ENCODE results near the gene PHYH. TPM values are rescaled to one million over a fixed set of nuclear protein-coding genes. Genes with fewer than 3 reads are reported as not detected.

The PHYH gene
- total and polyA plus RNA-seq, 11 donors = 58.1 to 181 (median 147) TPM

DNA sequence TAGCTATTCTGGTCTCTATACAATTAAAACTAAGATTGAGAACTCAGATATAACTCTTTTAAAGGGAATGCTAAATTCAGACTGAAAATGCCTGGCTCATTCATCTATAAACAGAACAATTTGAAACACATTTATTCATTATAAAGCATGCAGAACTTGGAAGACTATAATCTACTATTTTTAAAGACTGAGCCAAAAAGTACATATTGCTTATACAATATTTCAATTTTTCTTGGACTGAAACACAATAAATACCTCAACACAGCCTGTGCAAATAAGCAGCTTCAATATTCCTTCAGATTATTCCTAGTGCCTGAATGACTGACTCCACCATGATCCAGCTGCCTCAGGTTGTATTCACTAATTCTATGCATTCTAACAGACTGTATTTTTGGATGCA lies 15.5 kb upstream of the PHYH start:
- H3K27me3 ChIP-seq = no peaks in the 10 kb centered on the region
- no peak overlapping the region for H3K4me3 ChIP-seq
- DNase-seq (no peak), ATAC-seq (no peak)
- H3K9me3 ChIP-seq = no peaks in the 10 kb centered on the region
- peaks cover 0 to 29% (median 19%) of the 10 kb centered on the region in 9 donors for H3K36me3 ChIP-seq
- no peak overlapping the region for H3K27ac ChIP-seq
- peaks cover 0 to 11% (median 0%) of the 10 kb centered on the region in 12 donors for H3K4me1 ChIP-seq
- intact Hi-C loops (cut with DNase I) = no loop called here
- no peak for TF ChIP-seq POLR2A (IDR thresholded peaks at IDR 0.05)
- TF ChIP-seq, protein P1, sequence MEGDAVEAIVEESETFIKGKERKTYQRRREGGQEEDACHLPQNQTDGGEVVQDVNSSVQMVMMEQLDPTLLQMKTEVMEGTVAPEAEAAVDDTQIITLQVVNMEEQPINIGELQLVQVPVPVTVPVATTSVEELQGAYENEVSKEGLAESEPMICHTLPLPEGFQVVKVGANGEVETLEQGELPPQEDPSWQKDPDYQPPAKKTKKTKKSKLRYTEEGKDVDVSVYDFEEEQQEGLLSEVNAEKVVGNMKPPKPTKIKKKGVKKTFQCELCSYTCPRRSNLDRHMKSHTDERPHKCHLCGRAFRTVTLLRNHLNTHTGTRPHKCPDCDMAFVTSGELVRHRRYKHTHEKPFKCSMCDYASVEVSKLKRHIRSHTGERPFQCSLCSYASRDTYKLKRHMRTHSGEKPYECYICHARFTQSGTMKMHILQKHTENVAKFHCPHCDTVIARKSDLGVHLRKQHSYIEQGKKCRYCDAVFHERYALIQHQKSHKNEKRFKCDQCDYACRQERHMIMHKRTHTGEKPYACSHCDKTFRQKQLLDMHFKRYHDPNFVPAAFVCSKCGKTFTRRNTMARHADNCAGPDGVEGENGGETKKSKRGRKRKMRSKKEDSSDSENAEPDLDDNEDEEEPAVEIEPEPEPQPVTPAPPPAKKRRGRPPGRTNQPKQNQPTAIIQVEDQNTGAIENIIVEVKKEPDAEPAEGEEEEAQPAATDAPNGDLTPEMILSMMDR (IDR thresholded peaks at IDR 0.05) = no peak

DNA sequence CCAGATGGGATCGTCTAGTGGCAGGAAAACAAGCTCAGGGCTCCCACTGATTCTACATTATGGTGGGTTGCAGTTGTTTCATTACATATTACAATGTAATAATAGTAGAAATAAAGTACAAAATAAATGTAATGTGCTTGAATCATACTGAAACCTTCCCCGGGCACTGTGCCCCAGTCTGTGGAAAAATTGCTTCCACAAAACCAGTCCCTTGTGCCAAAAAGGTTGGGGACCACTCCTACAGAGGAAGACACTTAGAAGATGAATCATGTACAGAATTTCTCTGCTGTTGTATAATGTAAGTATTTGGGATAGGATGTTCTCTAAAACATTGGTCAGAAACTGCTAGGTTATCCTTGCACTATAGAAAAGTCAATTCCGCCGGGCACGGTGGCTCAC lies 11.3 kb upstream of the PHYH start:
- DNase-seq (no peak), ATAC-seq (no peak)
- Histone ChIP-seq H3K36me3 (peaks cover 0 to 6% (median 0%) of the 10 kb centered on the region in 9 donors), H3K27me3 (no peaks in the 10 kb centered on the region), H3K27ac (no peak overlapping the region), H3K4me3 (no peak overlapping the region), H3K9me3 (no peaks in the 10 kb centered on the region), H3K4me1 (no peaks in the 10 kb centered on the region)
- intact Hi-C loops (cut with DNase I) = no loop called here
- TF ChIP-seq, protein P1 (IDR thresholded peaks at IDR 0.05) = no peak
- no peak for TF ChIP-seq POLR2A (IDR thresholded peaks at IDR 0.05)
- 85 to 88% (median 87%) methylated on average over 5 of the region's 5 CpGs for WGBS, 4 donors

DNA sequence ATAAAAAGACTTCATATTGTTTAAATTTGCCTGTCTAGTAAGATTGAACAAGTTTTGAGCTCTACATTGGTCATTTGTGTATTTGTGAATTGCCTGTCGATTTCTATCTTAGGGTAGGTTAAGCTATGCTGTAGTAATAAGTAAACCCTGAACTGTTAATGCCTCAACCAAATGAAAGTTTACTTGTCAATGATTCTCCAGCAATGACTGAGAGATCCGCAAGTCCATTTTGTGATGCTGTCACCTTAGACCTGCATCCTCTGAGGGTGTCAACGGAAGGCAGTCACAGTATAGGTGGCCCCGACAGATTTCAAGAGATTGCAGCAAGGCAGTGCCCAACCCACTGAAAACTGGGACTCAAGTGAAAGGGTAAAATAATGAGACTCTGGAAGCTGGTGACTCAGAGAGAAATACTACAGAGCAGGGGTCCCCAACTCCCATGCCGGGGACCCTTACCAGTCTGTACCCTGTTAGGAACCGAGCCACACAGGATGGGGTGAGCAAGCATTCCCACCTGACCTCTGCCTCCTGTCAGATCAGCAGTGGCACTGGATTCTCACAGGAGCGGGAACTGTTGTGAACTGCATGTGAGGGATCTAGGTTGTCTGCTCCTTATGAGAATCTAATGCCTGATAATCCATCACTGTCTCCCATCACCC lies 10.8 kb upstream of the PHYH start:
- peaks cover 0 to 6% (median 0%) of the 10 kb centered on the region in 9 donors for H3K36me3 ChIP-seq
- intact Hi-C loops (cut with DNase I) = no loop called here
- DNase-seq = no peak
- WGBS, 4 donors = 89 to 96% (median 92%) methylated on average over 6 to 7 of the region's 7 CpGs
- ATAC-seq = no peak
- no peak overlapping the region for H3K4me3 ChIP-seq
- TF ChIP-seq POLR2A (IDR thresholded peaks at IDR 0.05) = no peak
- TF ChIP-seq, protein P1 (IDR thresholded peaks at IDR 0.05) = no peak
- no peak overlapping the region for H3K27ac ChIP-seq
- H3K9me3 ChIP-seq = no peaks in the 10 kb centered on the region
- no peaks in the 10 kb centered on the region for H3K4me1 ChIP-seq
- H3K27me3 ChIP-seq = no peaks in the 10 kb centered on the region

DNA sequence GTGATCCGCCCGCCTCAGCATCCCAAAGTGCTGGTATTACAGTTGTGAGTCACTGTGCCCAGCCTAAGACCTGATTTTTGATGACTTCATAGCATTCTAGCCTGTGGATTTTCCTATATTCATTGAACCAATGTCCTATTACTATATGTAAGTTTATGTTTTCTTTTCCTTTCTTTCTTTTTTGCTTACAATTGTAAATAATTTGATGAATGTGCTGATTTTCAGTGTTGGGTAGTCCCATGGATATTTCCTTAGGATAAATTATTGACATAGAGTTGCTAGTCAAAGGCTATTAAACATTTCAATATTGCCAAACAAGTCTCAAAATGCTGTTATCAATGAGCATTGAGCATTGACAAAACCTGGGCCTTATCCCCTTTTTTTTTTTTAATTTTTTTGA lies 9.9 kb upstream of the PHYH start:
- Histone ChIP-seq H3K9me3 (no peaks in the 10 kb centered on the region), H3K27ac (no peak overlapping the region), H3K36me3 (peaks cover 0 to 6% (median 0%) of the 10 kb centered on the region in 9 donors), H3K27me3 (no peaks in the 10 kb centered on the region), H3K4me1 (no peaks in the 10 kb centered on the region), H3K4me3 (no peak overlapping the region)
- ATAC-seq = no peak
- intact Hi-C loops (cut with DNase I) = loop anchor here in 1 of 10 donors (10.0 kb wide), 1 partner anchor 145 kb away; the partner anchor contains the start of gene MCM10
- WGBS, 4 donors = 95 to 100% (median 98%) methylated on average over 2 of the region's 2 CpGs
- TF ChIP-seq, protein P1 (IDR thresholded peaks at IDR 0.05) = no peak
- TF ChIP-seq POLR2A (IDR thresholded peaks at IDR 0.05) = no peak
- no peak for DNase-seq

Measured in heart left ventricle (tissue), 16 donors.